Neural cell (in vitro differentiated cells): ENCODE data around the gene SCYL3.

Experiments
- CTCF ChIP-seq: fragments of 450-650 bp; IDR thresholded peaks from 2 replicates; pipeline ENCODE4 v1.5.1; 2014; ENCODE audit warnings: antibody characterized with exemption, mild to moderate bottlenecking, moderate library complexity; ENCODE audit not compliant: poor library complexity, severe bottlenecking
- EZH2 ChIP-seq: fragments of 200-600, 300-800 bp; shearing (Covaris generic), sonication (generic); IDR thresholded peaks from 2 replicates; pipeline ENCODE4 v1.6.1; 2014; ENCODE audit warnings: antibody characterized with exemption, low read length, borderline replicate concordance, mild to moderate bottlenecking; ENCODE audit not compliant: insufficient read depth, poor library complexity, severe bottlenecking
- POLR2AphosphoS5 ChIP-seq: IDR thresholded peaks from 2 replicates; pipeline ENCODE4 v1.6.1; 2012
- RAD21 ChIP-seq: fragments of 450-650 bp; conservative IDR thresholded peaks from 2 replicates; pipeline ENCODE4 v1.6.1; 2014; ENCODE audit warnings: antibody characterized with exemption, mild to moderate bottlenecking, moderate library complexity

- TF ChIP-seq CTCF = no peak
- TF ChIP-seq RAD21 = no peak
- TF ChIP-seq EZH2 = no peak
- TF ChIP-seq POLR2AphosphoS5 = no peak
These were observed 889 bp upstream of the SCYL3 start for GRCh38 chr1:169894424-169895145.
